ENCODE measurements around the gene AQP12B. TPM values are rescaled to one million over a fixed set of nuclear protein-coding genes. Genes with fewer than 3 reads are reported as not detected.

Gene AQP12B
- total RNA-seq, 1 experiment from 2014 or later: not detected

DNA sequence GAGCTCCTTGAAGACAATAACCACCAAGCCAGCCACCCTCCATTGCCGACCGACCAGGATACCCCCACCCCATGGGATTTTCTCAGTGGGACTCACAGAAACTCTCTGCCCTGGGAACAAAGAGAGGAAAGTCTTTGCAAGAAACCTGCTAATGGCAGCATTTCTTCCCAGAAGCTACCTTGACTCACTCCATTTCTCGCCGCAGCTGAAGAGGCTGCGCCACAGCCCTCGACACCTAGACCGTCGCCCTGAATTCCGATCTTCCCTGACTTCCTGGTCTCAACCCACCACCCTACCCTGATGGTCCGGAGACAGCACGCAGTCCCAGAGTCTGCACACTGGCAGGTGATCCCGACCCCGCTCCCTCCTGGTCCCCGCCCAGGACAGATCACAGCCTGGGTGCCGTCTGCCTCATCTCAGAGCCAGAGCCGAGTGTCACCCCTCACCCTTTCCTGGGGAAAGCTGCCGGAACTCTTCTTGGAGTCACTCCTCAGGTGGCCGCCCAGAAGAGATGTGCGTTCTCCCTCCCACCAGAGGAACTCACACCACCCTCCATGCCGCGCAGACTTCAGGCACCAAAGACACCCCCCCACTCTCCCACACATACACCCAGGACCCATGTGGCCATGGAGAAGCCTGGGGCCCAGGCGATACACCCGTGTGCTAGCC, 33.6 kb upstream of the AQP12B start:
- ATAC-seq: no peak
- H3K4me1 ChIP-seq (ENCODE audit: insufficient read depth, low read length): no peaks in the 10 kb centered on the region
- no peaks in the 10 kb centered on the region for H3K79me2 ChIP-seq (ENCODE audit: low read length)
- H4K20me1 ChIP-seq (ENCODE audit: low read length): no peaks in the 10 kb centered on the region
- H3K4me2 ChIP-seq (ENCODE audit: low read length): no peak overlapping the region
- no peak for DNase-seq
- H3F3A ChIP-seq (ENCODE audit: low read length, unreplicated experiment): no peaks in the 10 kb centered on the region
- no peak overlapping the region for H2AFZ ChIP-seq (ENCODE audit: low read length)
- ChIA-PET CTCF (interaction anchor here (0.5 kb wide), 1 partner anchor 8 kb away, joined by 3 read pairs; no protein-coding TSS in a partner anchor), POLR2A (ENCODE audit: unreplicated experiment) (no interaction called here)
- no peak overlapping the region for H3K9ac ChIP-seq (ENCODE audit: low read length)
- H3K27ac ChIP-seq (ENCODE audit: low read length): no peak overlapping the region
- H3K27me3 ChIP-seq (ENCODE audit: low read length): peaks cover 55% of the 10 kb centered on the region
- no peaks in the 10 kb centered on the region for H3K9me3 ChIP-seq (ENCODE audit: low read length)
- H3K9me2 ChIP-seq (replicated peaks; ENCODE audit: low read length): no peaks in the 10 kb centered on the region
- intact Hi-C loops (cut with micrococcal nuclease): no loop called here
- no TSS peak for BruUV-seq (replicated peaks)
- H3K4me3 ChIP-seq (ENCODE audit: low read length): no peak overlapping the region
- no peaks in the 10 kb centered on the region for H3K36me3 ChIP-seq (ENCODE audit: low read depth, low read length)
- TF ChIP-seq EZH2 (IDR thresholded peaks at IDR 0.05; ENCODE audit: low read length, unreplicated experiment) (no peak), CTCF (conservative IDR thresholded peaks at IDR 0.05; ENCODE audit: low read depth, low read length) (no peak), EZH2phosphoT487 (IDR thresholded peaks at IDR 0.05; ENCODE audit: borderline replicate concordance, low read length) (no peak)

GRCh38 chr2:240714747-240715725, 32.4 kb upstream of the AQP12B start:
- Histone ChIP-seq H3K9me3 (ENCODE audit: low read length) (no peaks in the 10 kb centered on the region), H3K4me1 (ENCODE audit: insufficient read depth, low read length) (no peaks in the 10 kb centered on the region), H4K20me1 (ENCODE audit: low read length) (no peaks in the 10 kb centered on the region), H3K9me2 (replicated peaks; ENCODE audit: low read length) (no peaks in the 10 kb centered on the region), H3K27me3 (ENCODE audit: low read length) (peaks cover 51% of the 10 kb centered on the region), H3K4me2 (ENCODE audit: low read length) (no peak overlapping the region), H3F3A (ENCODE audit: low read length, unreplicated experiment) (no peaks in the 10 kb centered on the region), H2AFZ (ENCODE audit: low read length) (no peak overlapping the region), H3K79me2 (ENCODE audit: low read length) (no peaks in the 10 kb centered on the region), H3K36me3 (ENCODE audit: low read depth, low read length) (no peaks in the 10 kb centered on the region), H3K27ac (ENCODE audit: low read length) (no peak overlapping the region), H3K9ac (ENCODE audit: low read length) (no peak overlapping the region), H3K4me3 (ENCODE audit: low read length) (no peak overlapping the region)
- TF ChIP-seq EZH2phosphoT487 (IDR thresholded peaks at IDR 0.05; ENCODE audit: borderline replicate concordance, low read length): no peak
- no peak for TF ChIP-seq EZH2 (IDR thresholded peaks at IDR 0.05; ENCODE audit: low read length, unreplicated experiment)
- TF ChIP-seq CTCF (conservative IDR thresholded peaks at IDR 0.05; ENCODE audit: low read depth, low read length): no peak
- intact Hi-C loops (cut with micrococcal nuclease): no loop called here
- BruUV-seq (replicated peaks): no TSS peak
- CTCF ChIA-PET: no interaction called here
- ATAC-seq: no peak
- DNase-seq: no peak
- POLR2A ChIA-PET (ENCODE audit: unreplicated experiment): no interaction called here
